ENCODE results near the gene ESRRB. TPM values are rescaled to one million over a fixed set of nuclear protein-coding genes. Genes with fewer than 3 reads are reported as not detected.
A peak's percentile ranks its signal among the peaks of the same experiment; 100 is the strongest.

Gene ESRRB
- total RNA-seq, 2 experiments from 2014 or later: 0.10 TPM; not detected in 1

- CTCF ChIA-PET: no interaction called here
- no peak for DNase-seq
- Mint-ChIP-seq H3K27ac (no peak overlapping the region), H3K36me3 (no peaks in the 10 kb centered on the region), H3K9me3 (no peaks in the 10 kb centered on the region), H3K27me3 (peaks cover 6% of the 10 kb centered on the region), H3K4me3 (no peak overlapping the region), H3K4me1 (ENCODE audit: low read depth) (no peaks in the 10 kb centered on the region)
- POLR2A ChIA-PET: no interaction called here
- intact Hi-C loops (cut with micrococcal nuclease): no loop called here
Measured at GRCh38 chr14:76446486-76446885, 70.5 kb downstream of the ESRRB start.

GRCh38 chr14:76446921-76447320 is 71.0 kb downstream of the ESRRB start:
- Mint-ChIP-seq H3K9me3 (no peaks in the 10 kb centered on the region), H3K4me3 (no peak overlapping the region), H3K36me3 (no peaks in the 10 kb centered on the region), H3K27me3 (peaks cover 6% of the 10 kb centered on the region), H3K4me1 (ENCODE audit: low read depth) (no peaks in the 10 kb centered on the region), H3K27ac (no peak overlapping the region)
- intact Hi-C loops (cut with micrococcal nuclease): no loop called here
- DNase-seq: no peak
- ChIA-PET POLR2A (no interaction called here), CTCF (no interaction called here)

GRCh38 chr14:76450476-76450875 is 74.5 kb downstream of the ESRRB start:
- intact Hi-C loops (cut with micrococcal nuclease): no loop called here
- Mint-ChIP-seq H3K4me3 (no peak overlapping the region), H3K4me1 (ENCODE audit: low read depth) (no peaks in the 10 kb centered on the region), H3K27ac (no peak overlapping the region), H3K9me3 (no peaks in the 10 kb centered on the region), H3K27me3 (peaks cover 5% of the 10 kb centered on the region), H3K36me3 (no peaks in the 10 kb centered on the region)
- POLR2A ChIA-PET: no interaction called here
- no peak for DNase-seq
- CTCF ChIA-PET: no interaction called here

- Mint-ChIP-seq H3K4me1 (ENCODE audit: low read depth) (no peaks in the 10 kb centered on the region), H3K4me3 (no peak overlapping the region), H3K36me3 (no peaks in the 10 kb centered on the region), H3K27ac (no peak overlapping the region), H3K9me3 (no peaks in the 10 kb centered on the region), H3K27me3 (peaks cover 4% of the 10 kb centered on the region)
- ChIA-PET CTCF (interaction anchor here (0.8 to 1.7 kb wide), 6 partner anchors 15 to 190 kb away, joined by 3 to 7 read pairs (median 4); no protein-coding TSS in a partner anchor), POLR2A (no interaction called here)
- intact Hi-C loops (cut with micrococcal nuclease): loop anchor here (1.0 kb wide), 1 partner anchor 191 kb away; no protein-coding TSS in a partner anchor
- DNase-seq: peak; percentile 31
Measured at GRCh38 chr14:76456200-76456599, 80.3 kb downstream of the ESRRB start.

- ChIA-PET CTCF (interaction anchor here (0.8 to 1.7 kb wide), 4 partner anchors 15 to 189 kb away, joined by 3 to 7 read pairs (median 4); no protein-coding TSS in a partner anchor), POLR2A (no interaction called here)
- peaks cover 3% of the 10 kb centered on the region for H3K27me3 Mint-ChIP-seq
- DNase-seq: no peak
- intact Hi-C loops (cut with micrococcal nuclease): loop anchor here (1.0 kb wide), 1 partner anchor 190 kb away; no protein-coding TSS in a partner anchor
- no peak overlapping the region for H3K4me3 Mint-ChIP-seq
- no peaks in the 10 kb centered on the region for H3K4me1 Mint-ChIP-seq (ENCODE audit: low read depth)
- no peaks in the 10 kb centered on the region for H3K36me3 Mint-ChIP-seq
- H3K27ac Mint-ChIP-seq: no peak overlapping the region
- no peaks in the 10 kb centered on the region for H3K9me3 Mint-ChIP-seq
Measured at GRCh38 chr14:76456891-76457586, 81.1 kb downstream of the ESRRB start.

- intact Hi-C loops (cut with micrococcal nuclease): no loop called here
Measured at GRCh38 chr14:76457841-76458240, 81.9 kb downstream of the ESRRB start.

GRCh38 chr14:76461886-76462285 is 85.9 kb downstream of the ESRRB start:
- no peaks in the 10 kb centered on the region for H3K9me3 Mint-ChIP-seq
- intact Hi-C loops (cut with micrococcal nuclease): no loop called here
- H3K36me3 Mint-ChIP-seq: no peaks in the 10 kb centered on the region
- no peak for DNase-seq
- H3K27ac Mint-ChIP-seq: no peak overlapping the region
- ChIA-PET POLR2A (no interaction called here), CTCF (no interaction called here)
- no peaks in the 10 kb centered on the region for H3K27me3 Mint-ChIP-seq
- no peaks in the 10 kb centered on the region for H3K4me1 Mint-ChIP-seq (ENCODE audit: low read depth)
- no peak overlapping the region for H3K4me3 Mint-ChIP-seq

More at GRCh38 chr14:76457841-76458240, 81.9 kb downstream of the ESRRB start:
- Mint-ChIP-seq H3K27ac (no peak overlapping the region), H3K27me3 (peaks cover 3% of the 10 kb centered on the region), H3K4me3 (no peak overlapping the region), H3K4me1 (ENCODE audit: low read depth) (no peaks in the 10 kb centered on the region), H3K36me3 (no peaks in the 10 kb centered on the region), H3K9me3 (no peaks in the 10 kb centered on the region)
- CTCF ChIA-PET: no interaction called here
- POLR2A ChIA-PET: no interaction called here
- DNase-seq: no peak

- no peaks in the 10 kb centered on the region for H3K27me3 Mint-ChIP-seq
- no peaks in the 10 kb centered on the region for H3K36me3 Mint-ChIP-seq
- H3K4me3 Mint-ChIP-seq: no peak overlapping the region
- no peak for DNase-seq
- ChIA-PET POLR2A (no interaction called here), CTCF (no interaction called here)
- intact Hi-C loops (cut with micrococcal nuclease): no loop called here
- no peak overlapping the region for H3K27ac Mint-ChIP-seq
- H3K4me1 Mint-ChIP-seq (ENCODE audit: low read depth): no peaks in the 10 kb centered on the region
- no peaks in the 10 kb centered on the region for H3K9me3 Mint-ChIP-seq
Measured at GRCh38 chr14:76462330-76462729, 86.4 kb downstream of the ESRRB start.

GRCh38 chr14:76463105-76463504 is 87.2 kb downstream of the ESRRB start:
- intact Hi-C loops (cut with micrococcal nuclease): no loop called here
- Mint-ChIP-seq H3K4me1 (ENCODE audit: low read depth) (no peaks in the 10 kb centered on the region), H3K4me3 (no peak overlapping the region), H3K27me3 (no peaks in the 10 kb centered on the region), H3K27ac (no peak overlapping the region), H3K36me3 (no peaks in the 10 kb centered on the region), H3K9me3 (no peaks in the 10 kb centered on the region)
- POLR2A ChIA-PET: no interaction called here
- no peak for DNase-seq
- CTCF ChIA-PET: no interaction called here

GRCh38 chr14:76464856-76465255 is 88.9 kb downstream of the ESRRB start:
- Mint-ChIP-seq H3K9me3 (no peaks in the 10 kb centered on the region), H3K27me3 (no peaks in the 10 kb centered on the region), H3K27ac (no peak overlapping the region), H3K36me3 (no peaks in the 10 kb centered on the region), H3K4me1 (ENCODE audit: low read depth) (no peaks in the 10 kb centered on the region), H3K4me3 (no peak overlapping the region)
- CTCF ChIA-PET: no interaction called here
- POLR2A ChIA-PET: no interaction called here
- DNase-seq: no peak
- intact Hi-C loops (cut with micrococcal nuclease): no loop called here

GRCh38 chr14:76465664-76466063 is 89.7 kb downstream of the ESRRB start:
- H3K9me3 Mint-ChIP-seq: no peaks in the 10 kb centered on the region
- CTCF ChIA-PET: no interaction called here
- no peaks in the 10 kb centered on the region for H3K27me3 Mint-ChIP-seq
- no peaks in the 10 kb centered on the region for H3K36me3 Mint-ChIP-seq
- H3K27ac Mint-ChIP-seq: no peak overlapping the region
- no peaks in the 10 kb centered on the region for H3K4me1 Mint-ChIP-seq (ENCODE audit: low read depth)
- intact Hi-C loops (cut with micrococcal nuclease): no loop called here
- POLR2A ChIA-PET: no interaction called here
- DNase-seq: no peak
- no peak overlapping the region for H3K4me3 Mint-ChIP-seq

GRCh38 chr14:76467711-76468155 is 91.8 kb downstream of the ESRRB start:
- Mint-ChIP-seq H3K4me3 (no peak overlapping the region), H3K9me3 (no peaks in the 10 kb centered on the region), H3K36me3 (no peaks in the 10 kb centered on the region), H3K27me3 (peaks cover 3% of the 10 kb centered on the region), H3K27ac (no peak overlapping the region), H3K4me1 (ENCODE audit: low read depth) (no peaks in the 10 kb centered on the region)
- intact Hi-C loops (cut with micrococcal nuclease): no loop called here
- DNase-seq: no peak
- CTCF ChIA-PET: no interaction called here
- POLR2A ChIA-PET: no interaction called here

- POLR2A ChIA-PET: no interaction called here
- H3K27ac Mint-ChIP-seq: no peak overlapping the region
Measured at GRCh38 chr14:76472199-76472723, 96.3 kb downstream of the ESRRB start.

More at GRCh38 chr14:76472199-76472723, 96.3 kb downstream of the ESRRB start:
- CTCF ChIA-PET: interaction anchor here (1.2 to 1.3 kb wide), 2 partner anchors 15 to 16 kb away, joined by 3 to 4 read pairs; no protein-coding TSS in a partner anchor
- no peak overlapping the region for H3K4me3 Mint-ChIP-seq
- no peak for DNase-seq
- no peaks in the 10 kb centered on the region for H3K4me1 Mint-ChIP-seq (ENCODE audit: low read depth)
- intact Hi-C loops (cut with micrococcal nuclease): no loop called here
- H3K36me3 Mint-ChIP-seq: no peaks in the 10 kb centered on the region
- peaks cover 11% of the 10 kb centered on the region for H3K27me3 Mint-ChIP-seq
- no peaks in the 10 kb centered on the region for H3K9me3 Mint-ChIP-seq

All from activated CD4-positive, alpha-beta memory T cell treated with anti-CD3 and anti-CD28 coated beads for 36 hours (primary cell).